Occipital lobe (tissue), 2 donors: ENCODE results near the gene BAHCC1. TPM values are rescaled to one million over a fixed set of nuclear protein-coding genes. Genes with fewer than 3 reads are reported as not detected.

ENCODE experiments used
- DNase-seq: peaks from one replicate; lab custom pipeline; 2025; lab: John Stamatoyannopoulos, UW
- total RNA-seq: library from RNA; depleted of rRNA; stranded (reverse); fragments of >200 nt; gene quantifications from one replicate; pipeline ENCODE4 v1.2.3, GENCODE V29; 2014

The BAHCC1 gene
- total RNA-seq, 1 donor from 2014 or later, result 7.6 TPM

DNA sequence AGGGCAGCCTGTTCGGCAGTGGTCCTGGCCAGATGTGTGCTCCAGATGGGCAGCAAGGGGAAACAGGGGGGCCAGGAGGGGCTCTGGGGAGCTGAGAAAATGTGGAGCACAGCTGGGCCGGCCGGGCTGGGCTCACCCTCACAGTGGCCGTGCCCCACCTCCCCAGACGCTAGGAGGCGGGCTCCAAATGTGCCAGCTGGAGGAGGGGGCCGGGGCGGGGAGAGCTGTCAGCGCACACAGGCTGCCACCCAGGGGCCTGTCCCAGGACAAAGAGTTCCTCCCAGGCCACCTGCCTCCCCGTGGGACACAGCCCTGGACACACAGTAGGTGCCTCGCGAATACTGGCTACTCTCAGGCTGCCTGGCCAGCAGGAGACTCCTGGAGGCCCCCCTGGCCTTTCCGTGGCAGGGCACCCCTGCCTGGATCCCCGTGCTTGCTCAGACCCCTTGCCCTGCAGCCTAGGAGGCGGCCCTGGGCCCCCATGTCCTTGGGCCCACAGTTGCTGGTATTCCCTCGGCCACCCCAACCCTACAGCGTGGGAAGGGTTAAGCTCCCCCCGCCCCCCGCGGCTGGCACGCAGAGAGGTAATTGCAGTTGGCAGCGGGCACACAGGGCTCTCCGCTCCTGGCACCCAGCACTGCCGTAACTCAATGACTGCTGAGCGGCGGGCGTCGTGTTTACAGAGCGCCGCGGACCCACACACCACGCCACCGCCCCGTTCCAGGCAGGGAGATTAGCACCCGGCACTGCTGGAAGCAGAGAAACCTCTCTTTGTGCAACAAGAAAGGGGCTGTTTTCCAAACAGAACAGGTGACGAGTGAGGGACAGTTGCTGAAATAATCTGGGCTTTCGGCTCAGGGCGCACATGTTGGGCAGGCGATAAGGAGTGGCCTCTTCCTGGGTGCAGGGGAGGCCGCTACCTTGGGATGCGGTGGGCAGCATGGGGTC, 32.2 kb downstream of the BAHCC1 start:
- DNase-seq, result peak; percentile 71

DNA sequence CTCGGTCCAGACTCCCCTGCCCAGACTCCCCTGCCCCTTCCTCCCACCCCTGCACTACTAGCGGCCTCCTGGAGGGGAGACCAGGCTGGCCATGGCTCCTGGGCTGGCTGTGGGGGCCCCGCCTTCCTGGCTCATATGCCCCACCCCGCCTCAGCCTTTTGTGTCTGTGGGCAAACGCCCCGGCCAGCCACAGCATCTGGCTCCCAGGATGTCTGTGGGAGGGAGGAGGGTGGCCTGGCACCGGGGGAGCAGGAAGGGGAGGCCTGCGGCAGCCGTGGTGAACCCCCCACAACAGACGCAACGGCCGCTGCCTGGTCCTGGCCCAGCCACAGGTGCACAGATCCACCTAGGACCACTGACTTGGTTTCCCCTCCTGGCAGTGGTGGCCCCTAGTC, 32.9 kb downstream of the BAHCC1 start:
- DNase-seq, result peak; percentile 56

DNA sequence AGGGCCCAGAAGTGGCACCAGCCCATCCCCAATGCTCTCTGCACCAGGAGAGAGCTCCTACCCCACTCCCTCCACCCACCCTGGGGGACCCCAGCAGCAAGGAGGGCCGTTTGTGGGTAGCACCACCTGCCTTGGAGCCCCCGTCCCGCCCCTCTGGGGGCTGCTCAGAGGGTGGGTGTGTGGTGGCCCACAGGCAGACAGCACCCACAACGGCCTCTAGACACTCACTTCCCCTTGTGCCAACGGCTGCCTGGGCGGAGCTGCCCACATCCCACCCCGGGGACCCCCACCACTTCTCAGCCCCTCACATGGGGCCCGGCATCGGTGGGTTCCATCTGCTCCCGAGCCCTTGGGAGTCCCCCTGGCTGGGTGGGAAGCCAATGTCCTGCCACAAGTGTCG, 33.3 kb downstream of the BAHCC1 start:
- no peak for DNase-seq

DNA sequence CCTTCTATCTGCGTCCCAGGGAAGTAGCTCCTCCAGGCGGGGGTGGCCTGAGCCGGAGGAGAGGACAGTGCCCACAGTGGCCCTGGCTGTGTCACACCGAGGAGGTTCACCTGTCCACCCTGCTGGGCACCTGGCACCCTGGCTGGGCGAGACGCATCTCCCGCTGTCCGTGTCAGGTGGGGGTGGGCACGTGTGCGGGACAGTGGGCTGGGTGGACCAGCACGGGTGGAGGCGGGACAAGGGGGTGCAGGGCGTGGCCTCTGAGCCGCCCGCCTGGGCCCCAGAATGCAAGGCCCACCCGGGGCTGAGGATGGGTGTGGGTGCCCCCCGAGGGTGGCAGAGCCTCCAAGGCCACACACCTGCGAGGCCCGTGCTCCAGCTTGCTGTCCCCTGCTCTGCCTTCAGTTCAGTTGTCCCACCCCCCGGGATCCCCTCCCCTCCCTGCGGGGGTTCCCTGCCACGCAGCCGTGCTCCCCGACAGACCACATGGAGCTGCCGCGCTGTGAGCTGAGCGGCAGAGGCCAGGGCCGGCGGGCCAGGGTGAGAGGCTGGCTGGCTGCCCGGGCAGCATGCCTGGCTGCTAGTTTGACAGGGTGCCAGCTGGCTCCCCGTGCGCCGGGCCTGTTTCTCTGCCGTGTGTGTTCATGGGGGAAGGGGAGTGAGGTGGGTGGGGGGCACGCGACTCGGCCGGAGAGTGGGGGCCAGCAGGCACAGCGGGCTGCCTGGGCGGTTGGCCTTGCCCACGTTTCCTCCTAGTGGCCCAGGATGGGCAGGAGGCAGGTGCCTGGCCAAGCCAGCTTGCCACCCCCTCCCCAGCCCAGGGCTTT, 33.9 kb downstream of the BAHCC1 start:
- peak; percentile 81 for DNase-seq

DNA sequence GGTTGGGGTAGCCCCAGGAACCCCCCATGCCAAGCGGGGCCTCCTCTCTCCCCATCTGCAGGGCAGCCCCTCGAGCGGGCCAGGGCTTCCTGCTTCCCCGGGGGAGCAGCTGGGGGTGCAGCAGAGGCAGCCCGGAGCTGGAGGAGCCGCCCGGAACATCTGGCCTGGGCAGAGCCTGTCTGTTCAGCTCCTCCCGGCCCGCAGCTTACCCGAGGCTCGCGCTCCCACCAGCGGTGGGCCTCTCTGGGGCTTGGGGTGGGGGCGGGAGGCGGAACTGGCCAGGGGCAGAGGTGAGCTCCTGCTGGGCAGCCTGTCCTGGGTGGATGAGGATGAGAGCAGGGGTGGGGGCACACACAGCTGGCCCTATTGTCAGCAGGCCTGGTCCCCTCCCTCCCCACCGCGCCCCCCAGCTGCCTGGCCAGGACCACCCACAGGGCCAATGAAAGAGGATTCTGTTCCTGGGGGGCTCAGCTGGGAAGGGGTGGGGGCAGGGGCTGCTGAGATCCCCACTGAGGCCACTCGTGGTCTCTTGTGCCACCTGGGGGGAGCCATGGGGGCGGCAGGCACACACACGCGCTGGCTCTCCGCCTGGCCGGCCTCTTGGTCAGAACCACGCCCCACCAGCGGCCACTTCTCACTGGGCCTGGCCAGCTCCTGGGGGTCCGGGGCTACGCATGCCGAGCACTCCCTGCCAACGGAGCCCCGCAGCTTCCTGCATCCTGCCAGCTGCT, 34.7 kb downstream of the BAHCC1 start:
- no peak for DNase-seq

DNA sequence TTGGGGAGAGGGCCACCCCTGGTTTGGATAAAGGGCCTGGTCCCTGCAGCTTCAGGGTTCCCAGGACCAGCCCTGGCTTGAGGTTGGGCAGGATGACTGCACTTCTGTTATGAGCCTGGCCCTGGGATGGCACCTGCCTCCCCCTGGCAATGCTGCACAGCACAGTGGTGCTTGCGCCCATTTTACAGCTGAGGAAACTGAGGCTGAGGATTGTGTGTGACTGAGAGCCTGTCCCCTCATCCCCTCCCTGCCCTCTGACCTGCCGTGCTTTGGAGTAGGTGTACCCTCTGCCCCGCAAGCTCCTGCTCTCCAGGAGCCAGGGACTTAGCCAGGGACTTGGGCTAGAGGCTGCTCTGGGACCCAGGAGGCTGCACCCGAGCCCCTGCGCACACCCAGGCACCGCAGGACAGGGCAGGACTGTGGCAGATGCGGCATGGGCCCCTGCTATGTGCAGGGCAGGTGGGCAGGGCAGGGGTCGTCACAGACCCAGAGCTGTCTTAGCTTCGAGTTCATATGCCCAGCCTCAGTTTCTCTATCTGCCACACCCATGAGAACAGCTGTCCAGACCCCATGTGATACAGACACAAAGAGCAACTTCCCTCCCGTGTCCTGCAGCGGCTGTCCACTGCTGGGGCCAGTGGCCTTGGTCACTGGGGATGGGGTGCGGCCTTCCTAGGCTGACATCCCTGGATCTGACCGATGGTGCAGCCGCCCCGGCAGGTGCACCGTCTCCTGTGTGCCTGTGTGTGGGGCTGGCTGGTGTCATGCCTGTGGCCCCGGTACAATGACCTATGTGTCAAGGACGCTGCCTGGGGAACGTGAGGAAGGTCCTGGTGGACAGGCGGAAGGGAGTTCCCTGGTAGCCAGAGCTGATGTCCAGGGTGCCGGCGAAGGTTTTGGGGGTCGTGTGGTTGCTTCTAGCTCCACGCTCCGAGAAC, 36.6 kb downstream of the BAHCC1 start:
- no peak for DNase-seq

DNA sequence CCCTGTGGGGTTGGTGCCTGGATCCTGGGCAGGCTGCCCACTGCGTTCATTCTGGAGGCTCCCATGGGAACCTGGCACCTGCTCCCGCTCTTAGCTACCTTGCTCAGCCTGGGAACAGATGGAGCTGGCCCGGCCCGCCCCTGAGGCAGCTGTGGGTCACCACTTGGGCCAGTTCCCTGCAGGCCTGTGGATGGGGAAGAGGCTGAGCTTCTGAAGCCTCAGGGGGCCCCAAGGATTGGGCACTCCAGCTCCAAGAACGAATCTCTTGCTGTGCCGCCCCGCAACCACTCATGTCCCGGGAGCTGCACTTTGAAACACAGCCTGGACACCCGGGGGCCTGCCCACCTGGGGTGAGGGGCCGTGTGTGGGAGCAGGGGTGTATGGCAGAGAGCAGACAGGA, 37.7 kb downstream of the BAHCC1 start:
- DNase-seq, result no peak

DNA sequence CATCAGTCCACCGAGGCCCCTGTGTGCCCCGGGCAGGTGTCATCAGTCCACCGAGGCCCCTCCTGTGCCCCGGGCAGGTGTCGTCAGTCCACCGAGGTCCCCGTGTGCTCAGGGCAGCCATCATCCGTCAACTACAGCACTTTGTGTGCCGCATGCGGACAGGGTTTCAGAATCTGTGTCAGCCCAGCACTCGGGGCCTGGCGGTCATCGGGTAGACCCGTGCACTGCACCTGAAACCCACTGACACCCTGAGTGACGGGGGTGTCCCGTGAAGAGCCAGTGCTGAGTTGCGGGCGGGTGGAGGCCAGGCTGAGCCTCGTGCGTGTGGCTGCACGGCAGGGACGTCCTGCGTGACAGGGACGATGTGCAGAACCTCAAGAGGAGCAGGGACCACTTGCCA, 38.4 kb downstream of the BAHCC1 start:
- DNase-seq, result no peak

DNA sequence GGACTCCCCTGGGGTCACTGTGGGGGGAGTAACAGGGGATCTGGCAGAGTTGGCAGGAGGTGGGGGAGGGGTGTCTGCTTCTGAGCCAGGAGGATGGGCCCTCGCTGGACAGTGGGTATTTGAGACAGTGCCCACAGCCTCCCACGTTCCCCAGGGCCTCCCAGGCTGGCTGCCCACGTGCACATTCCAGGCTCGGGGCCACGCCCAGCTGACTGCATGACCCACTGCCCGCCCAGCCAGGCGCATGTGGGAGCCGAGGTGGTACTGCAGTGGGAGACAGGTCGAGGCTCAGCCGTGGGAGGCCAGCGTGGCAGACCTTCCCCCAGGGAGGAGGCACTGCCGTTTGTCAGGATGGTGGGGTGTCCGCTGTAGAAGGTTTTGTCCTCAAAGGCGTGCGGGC, 38.8 kb downstream of the BAHCC1 start:
- no peak for DNase-seq

DNA sequence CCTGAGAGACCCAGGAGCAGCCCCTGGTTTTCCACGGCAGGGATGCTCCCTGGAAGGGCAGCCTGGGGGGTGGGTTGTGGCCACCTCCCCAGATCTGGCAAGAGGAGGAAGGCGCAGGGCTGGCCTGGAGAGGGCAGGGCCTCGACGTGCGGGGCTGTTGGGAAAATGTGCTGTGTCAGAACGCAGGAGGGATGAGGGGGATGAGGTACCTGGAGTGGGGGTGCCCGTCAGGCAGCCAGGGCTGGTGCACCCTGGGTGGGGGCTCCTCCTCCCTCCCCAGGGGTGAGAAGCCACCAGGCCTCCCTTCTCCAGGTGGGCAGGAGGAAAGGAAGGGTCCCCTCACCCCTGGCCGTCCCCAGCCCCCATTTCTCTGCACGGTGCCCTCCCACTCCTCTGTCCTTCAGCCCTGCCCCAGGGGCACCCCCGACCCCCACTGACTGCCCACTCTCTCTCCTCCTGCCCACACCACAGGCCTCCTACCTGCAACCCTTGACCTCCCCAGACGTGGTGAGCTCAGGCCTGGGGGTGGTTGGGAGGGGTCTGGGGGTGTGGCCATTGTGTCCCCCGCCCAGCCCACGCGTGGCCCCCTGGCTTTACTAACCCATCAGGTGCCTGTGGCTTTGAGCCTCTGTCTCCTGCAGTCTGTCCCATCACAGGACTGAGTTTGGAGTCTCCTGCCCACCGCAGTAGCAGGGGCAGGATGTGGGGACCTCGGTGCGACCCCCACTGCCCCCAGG, 39.6 kb downstream of the BAHCC1 start:
- DNase-seq, result no peak

DNA sequence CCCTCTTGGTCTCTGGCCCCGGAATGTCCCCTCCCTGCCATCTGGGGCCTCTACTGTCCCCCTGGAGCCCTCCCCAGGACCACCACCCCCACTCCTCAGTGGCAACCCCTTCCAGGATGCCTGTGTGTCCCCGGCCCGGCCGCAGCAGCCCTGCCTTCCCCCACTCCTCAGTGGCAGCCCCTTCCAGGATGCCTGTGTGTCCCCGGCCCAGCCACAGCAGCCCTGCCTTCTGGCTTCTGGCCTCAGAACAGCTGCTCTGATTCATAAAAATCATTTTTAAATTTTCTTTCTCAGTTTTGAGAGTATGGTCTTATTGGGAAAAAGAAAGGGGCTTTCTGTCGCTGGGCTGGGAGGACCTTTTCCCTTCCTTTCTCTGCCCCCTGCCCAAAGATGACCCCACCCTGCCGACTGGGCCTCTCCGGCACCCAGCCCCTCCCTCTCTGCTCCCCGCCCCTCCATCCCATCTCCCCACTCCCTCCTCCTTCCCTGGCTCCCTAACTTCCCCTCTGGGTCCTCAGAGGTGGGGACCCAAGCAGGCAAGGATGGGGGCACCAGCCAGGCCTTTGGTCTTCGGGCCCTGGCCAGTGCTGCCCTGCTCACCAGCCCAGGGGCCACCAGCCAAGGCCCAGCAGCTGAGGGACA, 40.5 kb downstream of the BAHCC1 start:
- no peak for DNase-seq

DNA sequence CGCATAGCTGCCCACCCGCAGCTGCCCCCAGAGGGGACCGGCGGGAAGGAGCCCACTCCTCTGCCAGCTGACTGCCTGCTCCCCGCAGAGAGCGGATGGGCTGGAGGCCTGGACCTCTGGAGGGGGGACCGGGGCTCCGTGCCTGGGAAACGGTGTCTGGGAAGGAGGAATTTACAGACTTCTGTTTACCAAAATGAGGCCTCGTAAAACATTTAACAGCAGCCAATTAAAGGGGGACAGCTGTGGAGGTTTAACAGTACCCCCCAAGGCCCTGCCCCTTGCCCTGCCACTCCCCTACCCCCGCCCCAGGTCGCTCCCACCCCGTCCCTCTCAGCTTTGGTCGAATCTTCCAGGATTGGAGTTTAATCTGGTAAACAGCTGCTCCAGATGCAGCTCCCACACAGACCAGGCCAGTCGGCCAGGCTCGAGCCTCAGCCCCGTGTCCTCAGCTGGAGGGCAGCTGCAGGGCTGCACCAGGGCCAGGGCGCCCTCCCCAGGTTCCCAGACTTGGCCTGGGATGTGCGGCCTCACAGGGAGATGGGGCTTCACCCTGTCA, 41.1 kb downstream of the BAHCC1 start:
- no peak for DNase-seq

DNA sequence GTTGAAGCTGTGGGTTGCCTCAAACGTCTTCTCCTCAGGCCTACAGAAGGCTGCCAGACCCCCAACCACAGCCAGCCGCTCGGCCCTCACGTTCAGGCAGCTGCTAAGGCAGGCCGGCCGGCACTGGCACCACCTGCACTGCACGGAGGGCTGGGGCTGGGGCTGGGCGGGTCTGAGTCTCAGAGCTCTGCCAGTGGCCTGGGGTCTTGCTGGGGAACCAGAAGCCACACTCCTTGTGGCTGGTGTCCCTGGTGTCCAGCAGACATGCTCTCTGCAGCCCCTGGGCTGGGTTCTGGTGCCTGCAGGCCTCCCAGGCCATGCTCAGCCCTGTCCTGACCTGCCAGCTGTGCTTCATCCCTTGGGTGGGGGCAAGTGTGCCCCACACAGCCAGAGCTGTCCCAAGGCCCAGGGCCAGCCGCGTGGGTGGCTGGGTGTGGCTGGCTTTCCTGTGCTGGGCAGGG, 42.0 kb downstream of the BAHCC1 start:
- no peak for DNase-seq

DNA sequence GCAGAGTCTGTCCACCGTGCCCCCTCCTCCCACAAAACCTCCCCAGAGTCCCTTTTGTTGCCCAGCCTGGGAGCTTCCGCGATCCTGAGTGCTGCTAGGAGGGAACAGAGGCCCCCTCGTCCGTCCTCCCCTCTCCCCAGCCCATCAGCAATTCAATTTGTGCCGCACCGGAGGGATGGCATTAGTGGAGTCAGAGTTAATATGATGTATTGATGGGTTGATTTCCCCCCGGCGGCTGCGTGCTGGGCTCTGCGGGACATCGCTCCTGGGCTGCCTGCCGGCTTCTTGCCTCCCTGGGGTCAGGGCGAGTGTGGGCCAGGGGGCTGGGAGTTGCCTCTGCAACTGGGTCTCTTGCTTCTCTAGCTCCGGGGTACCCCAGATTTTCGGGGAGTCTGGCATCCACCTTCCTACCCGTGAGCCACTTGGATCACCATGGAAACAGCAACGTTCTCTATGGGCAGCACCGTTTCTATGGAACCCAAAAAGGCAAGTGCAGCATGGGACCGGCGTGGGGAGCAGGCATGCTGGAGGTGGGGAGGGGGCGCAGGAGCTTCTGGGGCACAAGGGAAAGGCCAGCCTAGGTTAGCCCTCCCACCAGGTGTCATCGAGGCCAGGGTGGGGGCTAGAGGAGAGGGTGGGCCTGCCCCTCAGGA, 42.9 kb downstream of the BAHCC1 start:
- DNase-seq, result no peak

DNA sequence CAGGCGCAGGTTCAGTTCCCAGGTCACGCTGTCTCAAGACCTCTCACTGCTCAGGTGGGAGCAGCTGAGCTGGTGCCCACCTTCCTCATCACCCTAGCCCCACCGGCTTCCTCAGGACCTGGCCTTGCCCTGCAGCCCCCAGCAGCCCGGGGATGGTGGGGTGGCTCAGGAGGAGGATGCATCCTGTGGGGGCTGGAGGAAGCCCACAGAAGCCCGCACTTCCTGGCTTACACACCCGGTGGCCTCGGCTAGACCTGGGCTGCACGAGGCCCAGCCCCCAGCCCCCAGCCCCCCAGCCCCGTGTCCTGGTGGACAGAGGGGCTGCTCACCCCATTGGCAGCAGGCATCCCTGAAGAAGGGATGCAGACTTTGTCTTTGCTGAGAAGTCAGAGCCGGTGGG, 43.4 kb downstream of the BAHCC1 start:
- no peak for DNase-seq

DNA sequence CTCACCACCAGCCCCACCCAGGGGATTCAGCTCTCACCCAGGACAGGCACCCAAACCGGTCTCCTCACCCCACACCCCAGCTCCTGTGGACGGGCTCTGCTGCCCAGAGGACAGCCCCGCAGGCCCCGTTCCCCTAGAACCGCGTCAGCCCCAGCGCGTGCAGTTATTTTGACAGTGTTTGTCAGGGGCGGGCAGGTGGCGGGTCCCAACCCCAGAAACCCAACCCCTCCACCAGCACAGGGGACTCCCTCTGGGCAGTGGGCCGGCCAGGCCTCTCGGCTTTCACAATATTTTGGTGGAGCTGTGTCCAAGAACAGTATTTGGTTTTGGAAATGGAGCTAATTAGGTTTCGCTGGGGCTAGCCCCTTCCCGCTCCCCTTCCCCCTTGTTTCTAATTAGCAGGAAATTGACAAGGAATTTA, 44.8 kb downstream of the BAHCC1 start:
- no peak for DNase-seq

DNA sequence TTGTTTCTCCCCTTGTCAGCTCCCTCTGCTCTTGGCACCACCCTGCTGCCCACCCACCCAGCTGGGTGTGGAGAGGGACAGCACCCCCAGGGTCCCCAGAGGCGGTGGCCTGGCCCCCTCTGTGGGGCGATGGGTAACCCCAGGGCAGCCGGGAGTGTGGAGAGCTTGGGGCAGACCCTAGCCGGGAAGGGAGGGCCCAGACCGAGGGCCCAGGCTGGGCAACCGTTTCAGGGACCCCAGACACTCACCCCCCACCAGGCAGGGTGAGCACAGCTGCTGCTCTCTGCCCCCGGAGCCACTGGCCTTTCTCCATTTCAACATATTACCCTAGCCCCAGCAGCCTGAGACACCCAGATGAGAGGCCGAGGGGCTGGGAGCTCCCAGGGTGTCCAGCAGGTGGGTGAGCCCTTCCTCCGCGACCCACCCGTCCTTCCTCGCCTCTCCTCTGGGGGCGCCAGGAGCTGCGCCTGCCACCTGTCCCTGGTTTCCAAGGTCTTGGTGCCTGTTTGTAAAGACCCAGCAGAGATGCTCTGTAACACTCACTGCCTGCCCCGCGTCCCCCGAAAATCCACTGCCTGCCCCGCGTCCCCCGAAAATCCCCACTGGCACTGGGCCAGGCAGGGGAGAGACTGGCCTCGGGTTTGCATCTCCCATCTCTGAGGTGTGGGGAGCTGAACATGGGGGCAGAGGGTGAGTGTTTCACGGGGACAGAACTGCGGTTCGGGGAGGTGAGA, 45.4 kb downstream of the BAHCC1 start:
- no peak for DNase-seq

DNA sequence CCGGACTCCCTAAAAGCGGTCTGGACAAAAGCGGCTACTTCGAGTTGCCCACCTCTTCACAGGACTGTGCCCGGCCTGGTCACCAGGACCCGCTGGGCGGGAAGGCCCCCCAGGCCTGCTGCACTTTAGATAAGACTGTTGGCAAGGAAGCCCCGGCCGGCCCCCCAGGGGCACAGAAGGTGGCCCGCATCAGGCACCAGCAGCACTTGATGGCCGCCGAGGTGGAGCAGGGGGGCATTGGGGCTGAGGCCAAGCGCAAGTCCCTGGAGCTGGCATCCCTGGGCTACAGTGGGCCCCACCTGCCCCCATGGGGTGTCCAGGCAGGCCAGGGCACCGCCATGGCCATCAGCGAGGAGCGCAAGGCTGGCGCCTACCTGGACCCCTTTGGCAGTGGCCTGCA, 47.5 kb downstream of the BAHCC1 start:
- DNase-seq, result no peak
